IMR-90 (cell line): ENCODE data around the gene TGFB1. TPM values are rescaled to one million over a fixed set of nuclear protein-coding genes. Genes with fewer than 3 reads are reported as not detected.

ENCODE experiments used
- ATAC-seq: fragments of 200-7000 bp; cut with Tn5 transposase; 2 replicates; pipeline ENCODE4 v1.9.1; 2020; ENCODE audit warnings: low read depth, mild to moderate bottlenecking, moderate library complexity
- BruUV-seq: library from RNA; stranded (reverse); fragments of 400-500 nt; replicated peaks from 2 replicates; lab custom pipeline; 2021; lab: Mats Ljungman, UMichigan
- CTCF ChIA-PET: fragments of 300-600 bp; formaldehyde crosslinking; extraction: SDS; loops from one replicate; lab custom pipeline; 2021; ENCODE audit warnings: antibody characterized with exemption; lab: Yijun Ruan, JAX
- POLR2A ChIA-PET: fragments of 300-600 bp; sonication (Branson Sonifier 250); formaldehyde crosslinking; loops from one replicate; lab custom pipeline; 2022; ENCODE audit warnings: antibody characterized with exemption; ENCODE audit not compliant: unreplicated experiment; lab: Charles Lee
- DNase-seq: peaks from one replicate; pipeline ENCODE4 v3.0.0; 2013
- H2AFZ ChIP-seq: replicated peaks from 2 replicates; pipeline ENCODE3; 2013; ENCODE audit warnings: low read length, mild to moderate bottlenecking; ENCODE audit not compliant: poor library complexity
- H2AK5ac ChIP-seq: 2 replicates; pipeline ENCODE4 v1.6.1; 2013; ENCODE audit warnings: low read depth, low read length, inconsistent platforms
- H2AK9ac ChIP-seq: replicated peaks from 2 replicates; pipeline ENCODE3; 2013; ENCODE audit warnings: mild to moderate bottlenecking, low read depth, low read length, moderate library complexity; ENCODE audit not compliant: poor library complexity
- H2BK120ac ChIP-seq: 2 replicates; pipeline ENCODE4 v1.6.1; 2013; ENCODE audit warnings: low read depth, low read length, inconsistent platforms
- H2BK15ac ChIP-seq: 3 replicates; pipeline ENCODE4 v1.6.1; 2013; ENCODE audit warnings: low read depth, low read length, inconsistent platforms
- H2BK20ac ChIP-seq: 2 replicates; pipeline ENCODE4 v1.6.1; 2013; ENCODE audit warnings: low read depth, mild to moderate bottlenecking, inconsistent platforms, low read length, moderate library complexity
- H2BK5ac ChIP-seq: 2 replicates; pipeline ENCODE4 v1.6.1; 2013; ENCODE audit warnings: mild to moderate bottlenecking, low read depth, low read length, inconsistent platforms; ENCODE audit not compliant: poor library complexity, severe bottlenecking
- H3K14ac ChIP-seq: replicated peaks from 2 replicates; pipeline ENCODE4 v1.6.1; 2013; ENCODE audit warnings: low read depth, low read length, inconsistent platforms
- H3K18ac ChIP-seq: 2 replicates; pipeline ENCODE4 v1.6.1; 2013; ENCODE audit warnings: low read depth, low read length, control low read depth
- H3K23ac ChIP-seq: 2 replicates; pipeline ENCODE4 v1.6.1; 2013; ENCODE audit warnings: low read depth, low read length, inconsistent platforms
- H3K27ac ChIP-seq: 2 replicates; pipeline ENCODE4 v1.5.1; 2013; ENCODE audit warnings: mild to moderate bottlenecking, control low read depth, low read length; ENCODE audit not compliant: insufficient read depth
- H3K27me3 ChIP-seq: 2 replicates; pipeline ENCODE4 v1.6.1; 2013; ENCODE audit warnings: low read length; ENCODE audit not compliant: control insufficient read depth, insufficient read depth
- H3K36me3 ChIP-seq: 2 replicates; pipeline ENCODE4 v1.6.1; 2013; ENCODE audit warnings: low read length, mixed read lengths; ENCODE audit not compliant: control insufficient read depth, insufficient read depth
- H3K4ac ChIP-seq: 2 replicates; pipeline ENCODE4 v1.6.1; 2013; ENCODE audit warnings: low read depth, low read length, inconsistent platforms
- H3K4me1 ChIP-seq: 2 replicates; pipeline ENCODE4 v1.6.1; 2013; ENCODE audit warnings: low read length, mixed read lengths; ENCODE audit not compliant: control insufficient read depth, insufficient read depth
- H3K4me2 ChIP-seq: 2 replicates; pipeline ENCODE4 v1.6.1; 2013; ENCODE audit warnings: low read depth, mild to moderate bottlenecking, control low read depth, low read length, moderate library complexity
- H3K4me3 ChIP-seq: 2 replicates; pipeline ENCODE4 v1.5.1; 2013; ENCODE audit warnings: low read depth, mild to moderate bottlenecking, control low read depth, low read length, moderate library complexity; ENCODE audit not compliant: insufficient read depth
- H3K56ac ChIP-seq: 2 replicates; pipeline ENCODE4 v1.6.1; 2013; ENCODE audit warnings: low read length, inconsistent platforms; ENCODE audit not compliant: insufficient read depth; ENCODE audit errors: extremely low read depth
- H3K79me1 ChIP-seq, 2 experiments: 2 replicates each; pipeline ENCODE4 v1.6.1; 2013; ENCODE audit warnings: low read length in 2 of 2, inconsistent platforms in 1 of 2, low read depth in 1 of 2
- H3K9ac ChIP-seq: 2 replicates; pipeline ENCODE4 v1.6.1; 2013; ENCODE audit warnings: low read depth, low read length, control low read depth
- H3K9me1 ChIP-seq: 2 replicates; pipeline ENCODE4 v1.6.1; 2013; ENCODE audit warnings: low read length, inconsistent platforms; ENCODE audit not compliant: insufficient read depth
- H3K9me3 ChIP-seq: 2 replicates; pipeline ENCODE4 v1.6.1; 2013; ENCODE audit warnings: low read length; ENCODE audit not compliant: control insufficient read depth, insufficient read depth
- H4K20me1 ChIP-seq: 2 replicates; pipeline ENCODE4 v1.6.1; 2013; ENCODE audit warnings: low read length, inconsistent platforms; ENCODE audit not compliant: insufficient read depth
- H4K5ac ChIP-seq: 2 replicates; pipeline ENCODE4 v1.6.1; 2013; ENCODE audit warnings: mild to moderate bottlenecking, low read depth, low read length, control low read depth
- H4K8ac ChIP-seq, 2 experiments: 2 replicates each; pipeline ENCODE4 v1.6.1; 2013; ENCODE audit warnings: low read depth in 2 of 2, low read length in 2 of 2, control low read depth in 1 of 2, inconsistent platforms in 1 of 2
- H4K91ac ChIP-seq: 2 replicates; pipeline ENCODE4 v1.6.1; 2013; ENCODE audit warnings: low read depth, low read length, inconsistent platforms; ENCODE audit not compliant: insufficient read depth
- CHD1 ChIP-seq: IDR thresholded peaks from 2 replicates; pipeline ENCODE4 v1.6.1; 2012; ENCODE audit warnings: low read depth, low read length, improper control_type of control experiment
- CTCF ChIP-seq: conservative IDR thresholded peaks from 2 replicates; pipeline ENCODE4 v1.5.1; 2012; ENCODE audit warnings: mild to moderate bottlenecking, low read depth, low read length, improper control_type of control experiment
- MAZ ChIP-seq: IDR thresholded peaks from 2 replicates; pipeline ENCODE4 v1.6.1; 2012; ENCODE audit warnings: low read depth, mild to moderate bottlenecking, low read length, improper control_type of control experiment, moderate library complexity, borderline replicate concordance
- NFE2L2 ChIP-seq: fragments of 150-350 bp; IDR thresholded peaks from 2 replicates; pipeline ENCODE4 v1.6.1; 2016; ENCODE audit warnings: low read depth, mild to moderate bottlenecking, low read length
- RFX5 ChIP-seq: IDR thresholded peaks from 2 replicates; pipeline ENCODE4 v1.8.0; 2012; ENCODE audit warnings: low read depth, mild to moderate bottlenecking, low read length, moderate library complexity
- WGBS, 2 experiments: methylation state at CpG; one replicate each; pipeline versions ENCODE4 v1.1.5 to v1.1.7; 2013; ENCODE audit warnings: missing lambda C conversion rate in 2 of 2; ENCODE audit not compliant: insufficient read length in 1 of 2; ENCODE audit errors: extremely low coverage in 2 of 2; 5-methylcytosine and 5-hydroxymethylcytosine counted together
- dilution Hi-C: fragments of 300-500 bp; cut with HindIII; formaldehyde crosslinking; loops from one replicate; pipeline ENCODE4 v1.14.3; 2018; ENCODE audit warnings: low sequenced_read_pairs; ENCODE audit not compliant: unreplicated experiment
- in situ Hi-C: fragments of 300-500 bp; cut with MboI; formaldehyde crosslinking; loops from 3 replicates; pipeline ENCODE4 v1.14.3; 2019; ENCODE audit warnings: low sequenced_read_pairs, inconsistent platforms, mixed read lengths
- intact Hi-C: fragments of 100-400 bp; cut with micrococcal nuclease; formaldehyde crosslinking; loops from 2 replicates; pipeline ENCODE4 v1.10.0; 2022
- polyA plus RNA-seq, 3 experiments: library from polyadenylated mRNA; depleted of rRNA; stranded (reverse); fragments of >200 nt; gene quantifications; 2 replicates each; pipeline ENCODE4 v1.2.3, GENCODE V29; 2012; ENCODE audit warnings: low replicate concordance in 1 of 3
- total RNA-seq: library from RNA; depleted of rRNA; stranded (reverse); fragments of >200 nt; gene quantifications from 2 replicates; pipeline ENCODE4 v1.2.3, GENCODE V29; 2012

The TGFB1 gene
- total and polyA plus RNA-seq, 2 of the 4 experiments (the other 2 are of a cell fraction) = 3.2 to 26.7 TPM

DNA sequence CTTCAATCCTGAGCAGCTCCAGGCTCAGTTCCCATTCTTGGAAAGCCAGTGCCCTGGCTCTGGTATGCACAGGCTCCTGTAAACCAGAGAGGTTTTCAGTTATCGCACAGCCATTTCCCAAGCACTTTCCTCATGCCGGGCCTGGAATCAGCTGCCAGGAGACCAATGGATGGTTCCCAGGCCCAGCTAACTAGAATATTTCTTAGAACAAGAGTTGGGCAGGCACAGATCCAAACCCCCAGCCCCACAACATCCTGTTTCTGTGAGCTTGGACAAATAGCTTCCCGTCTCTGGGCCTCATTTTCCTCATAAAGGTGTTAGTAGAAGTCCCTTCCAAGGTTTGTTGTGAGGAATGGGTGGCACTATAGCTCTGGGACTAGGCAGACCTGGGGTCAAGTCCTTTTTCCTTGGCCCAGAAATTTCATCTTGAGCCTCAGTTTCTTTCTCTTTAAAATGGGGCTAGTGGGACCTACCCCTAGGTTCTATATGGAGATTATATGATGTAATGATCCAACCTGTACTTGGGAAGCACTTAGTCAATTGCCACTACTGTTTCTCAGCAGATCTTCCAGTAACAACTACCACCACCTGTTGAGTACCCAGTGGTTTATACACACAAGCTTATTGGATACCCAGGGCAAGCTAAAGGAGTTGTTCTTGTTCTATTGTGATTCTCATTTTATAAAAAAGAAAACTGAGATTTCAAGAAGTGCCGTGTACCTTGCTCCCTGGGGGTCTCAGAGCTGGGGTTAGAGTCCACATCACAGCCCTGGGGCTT is 48.8 kb downstream of the TGFB1 start:
- H3K4me3 ChIP-seq = no peak overlapping the region
- POLR2A ChIA-PET = no interaction called here

More for the DNA sequence above, 48.8 kb downstream of the TGFB1 start:
- Histone ChIP-seq H3K27ac (no peak overlapping the region), H3K23ac (no peak overlapping the region), H3K36me3 (peaks cover 59% of the 10 kb centered on the region), H3K9ac (no peak overlapping the region), H2AFZ (no peak overlapping the region), H3K56ac (no peak overlapping the region), H4K8ac (no peak overlapping the region), H2BK5ac (no peak overlapping the region), H3K9me1 (no peaks in the 10 kb centered on the region), H3K27me3 (no peaks in the 10 kb centered on the region), H3K9me3 (no peaks in the 10 kb centered on the region), H2AK9ac (no peak overlapping the region), H4K5ac (no peak overlapping the region), H3K4me1 (peaks cover 8% of the 10 kb centered on the region), H2BK15ac (no peak overlapping the region), H3K4ac (no peak overlapping the region), H3K14ac (no peak overlapping the region), H4K91ac (no peak overlapping the region), H4K20me1 (peaks cover 21% of the 10 kb centered on the region), H3K18ac (no peak overlapping the region), H2BK120ac (no peak overlapping the region), H3K4me2 (no peak overlapping the region), H3K79me1 (peaks cover 16 to 40% of the 10 kb centered on the region in 2 experiments), H2AK5ac (no peak overlapping the region), H2BK20ac (no peak overlapping the region)
- no CpG with 5 or more reads among the region's 4 CpGs for WGBS, 2 experiments
- no TSS peak for BruUV-seq
- ATAC-seq (no peak), DNase-seq (no peak)
- in situ Hi-C loops (no loop called here), dilution Hi-C loops (no loop called here), intact Hi-C loops (no loop called here)
- no peak for TF ChIP-seq MAZ
- TF ChIP-seq CTCF = no peak
- TF ChIP-seq NFE2L2 = no peak
- no peak for TF ChIP-seq CHD1
- no peak for TF ChIP-seq RFX5
- CTCF ChIA-PET = interaction anchor here (1.1 kb wide), 1 partner anchor 101 kb away, joined by 4 read pairs; no protein-coding TSS in a partner anchor
